Skeletal muscle tissue (tissue), 4 donors: ENCODE data around the gene CD1E. TPM values are rescaled to one million over a fixed set of nuclear protein-coding genes. Genes with fewer than 3 reads are reported as not detected.
"Not testable (repeated sequence)": the region's sequence is repeated elsewhere in the genome, so short reads cannot be mapped to it uniquely, and the experiment has no call there.

Experiments
- H3K27ac ChIP-seq: one replicate; pipeline ENCODE4 v1.7.0; 2013; ENCODE audit warnings: mild to moderate bottlenecking, low read depth, low read length, inconsistent platforms
- H3K27me3 ChIP-seq, 3 donors: one replicate each; pipeline ENCODE4 v1.7.0; 2013; ENCODE audit warnings: low read length in 3 of 3; ENCODE audit not compliant: control insufficient read depth in 3 of 3, insufficient read depth in 3 of 3
- H3K36me3 ChIP-seq, 3 donors: one replicate each; pipeline ENCODE4 v1.7.0; 2013; ENCODE audit warnings: low read length in 3 of 3; ENCODE audit not compliant: control insufficient read depth in 3 of 3, insufficient read depth in 3 of 3
- H3K4me1 ChIP-seq, 3 donors: one replicate each; pipeline ENCODE4 v1.7.0; 2013; ENCODE audit warnings: low read length in 3 of 3, mild to moderate bottlenecking in 3 of 3; ENCODE audit not compliant: control insufficient read depth in 3 of 3, insufficient read depth in 3 of 3
- H3K4me3 ChIP-seq, 3 donors: one replicate each; pipeline ENCODE4 v1.7.0; 2013; ENCODE audit warnings: low read length in 3 of 3
- H3K9ac ChIP-seq, 3 donors: one replicate each; pipeline ENCODE4 v1.7.0; 2013; ENCODE audit warnings: low read length in 3 of 3, mild to moderate bottlenecking in 3 of 3, moderate library complexity in 2 of 3, low read depth in 1 of 3
- H3K9me3 ChIP-seq, 3 donors: one replicate each; pipeline ENCODE4 v1.7.0; 2013; ENCODE audit warnings: low read length in 3 of 3; ENCODE audit not compliant: control insufficient read depth in 3 of 3
- total RNA-seq: library from RNA; depleted of rRNA; stranded (reverse); fragments of >200 nt; gene quantifications from one replicate; pipeline ENCODE4 v1.2.3, GENCODE V29; 2014
- donor health status: Osteomylitis.

The CD1E gene
- total RNA-seq, 1 donor from 2014 or later, result 0.52 TPM

DNA sequence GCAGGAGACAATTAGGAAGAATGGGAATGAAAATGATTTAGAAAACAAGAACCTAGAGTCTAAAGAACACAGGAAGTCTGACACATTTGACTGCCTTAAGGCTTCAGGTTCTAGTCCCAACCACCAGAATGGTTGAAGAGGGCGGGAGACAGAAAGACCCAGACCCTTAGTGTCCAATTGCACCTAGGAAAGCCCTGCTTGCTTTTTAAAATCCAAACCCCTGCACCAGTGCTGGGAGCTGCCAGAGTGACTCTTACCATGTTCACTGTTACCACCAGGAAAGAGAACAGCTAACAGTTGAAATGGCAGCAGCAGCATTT, 22.6 kb upstream of the CD1E start:
- Histone ChIP-seq H3K9me3 (no peaks in the 10 kb centered on the region), H3K4me1 (no peaks in the 10 kb centered on the region), H3K36me3 (no peaks in the 10 kb centered on the region), H3K4me3 (no peak overlapping the region), H3K27me3 (no peaks in the 10 kb centered on the region), H3K9ac (no peak overlapping the region), H3K27ac (no peak overlapping the region)

DNA sequence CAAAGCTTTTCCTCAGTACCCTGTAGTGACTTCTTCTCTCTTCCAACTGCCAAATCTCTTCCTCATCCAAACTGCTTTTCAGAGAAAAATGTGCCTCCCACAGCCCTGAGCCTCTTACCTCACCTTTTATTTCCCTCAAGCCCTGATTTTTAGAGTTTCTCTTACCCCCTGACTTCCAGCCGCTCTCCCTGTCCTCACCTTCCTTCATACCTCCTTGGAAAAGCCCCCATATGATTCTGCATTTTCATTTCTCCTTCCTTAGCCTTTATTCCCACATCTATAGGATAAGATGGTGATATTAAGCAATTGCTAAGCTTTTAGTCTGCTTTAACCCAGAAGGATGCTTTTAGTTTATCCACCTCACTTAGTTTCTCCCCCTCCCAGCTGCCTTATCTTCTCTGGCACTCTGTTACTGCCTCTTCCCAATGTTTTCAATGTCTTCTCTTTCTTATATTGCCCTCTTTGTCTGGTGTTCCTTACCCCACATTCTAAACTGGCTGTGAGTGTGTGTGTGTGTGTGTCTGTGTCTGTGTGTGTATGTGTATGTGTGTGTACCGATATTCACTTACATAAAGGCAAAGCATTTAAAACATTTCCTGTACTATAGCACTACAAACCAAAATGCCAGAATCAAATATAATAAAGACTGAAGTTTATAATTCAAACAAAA, 22.1 kb upstream of the CD1E start, which contains the start of gene CD1B:
CD1B (minus strand) TSS at position 51 of the 670 bp plus-strand sequence. CDS start 108 bp downstream, outside the sequence.
- Histone ChIP-seq H3K9me3 (no peaks in the 10 kb centered on the region), H3K9ac (no peak within 1 kb of the TSS), H3K27ac (no peak within 1 kb of the TSS), H3K4me3 (no peak within 1 kb of the TSS), H3K36me3 (no peaks in the 10 kb centered on the region), H3K27me3 (no peaks in the 10 kb centered on the region), H3K4me1 (no peaks in the 10 kb centered on the region)

DNA sequence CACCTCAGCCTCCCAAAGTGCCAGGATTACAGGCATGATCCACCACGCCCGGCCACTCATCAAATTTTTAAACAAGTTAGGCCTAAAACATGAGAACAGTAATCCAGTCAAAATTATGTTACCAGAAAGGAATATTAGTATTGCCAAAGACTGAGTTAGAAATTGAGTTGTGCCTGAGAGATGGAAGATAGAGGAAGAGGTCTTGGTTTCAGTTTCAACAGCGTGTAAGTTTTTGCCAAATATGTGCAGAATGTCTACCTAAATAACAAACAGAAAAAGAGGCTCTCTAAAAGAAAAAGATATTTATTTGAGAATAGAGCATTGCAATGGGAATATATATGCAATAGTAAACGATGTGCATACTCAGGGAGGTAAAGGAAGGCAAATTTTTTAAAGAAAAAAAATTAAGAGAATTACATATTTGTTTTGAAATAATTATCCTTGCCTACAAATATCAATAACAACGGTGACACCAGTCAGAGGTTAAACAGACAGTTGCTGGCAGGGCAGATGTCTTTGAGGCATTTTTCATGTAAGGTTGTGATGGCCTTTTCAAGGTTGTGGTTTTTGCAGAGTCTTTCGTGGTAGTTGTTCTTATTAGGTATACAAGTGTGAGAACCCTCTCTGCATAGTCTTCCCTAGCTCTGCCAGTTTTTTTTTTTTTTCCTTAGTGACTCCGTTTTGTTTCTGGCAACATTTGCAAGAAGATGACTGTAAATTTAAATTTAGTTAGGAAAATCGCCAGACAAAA, 20.1 kb upstream of the CD1E start:
- H3K9me3 ChIP-seq, result no peaks in the 10 kb centered on the region
- H3K27ac ChIP-seq, result no peak overlapping the region
- no peak overlapping the region for H3K4me3 ChIP-seq
- H3K9ac ChIP-seq, result no peak overlapping the region
- H3K27me3 ChIP-seq, result no peaks in the 10 kb centered on the region
- no peaks in the 10 kb centered on the region for H3K4me1 ChIP-seq
- H3K36me3 ChIP-seq, result no peaks in the 10 kb centered on the region

DNA sequence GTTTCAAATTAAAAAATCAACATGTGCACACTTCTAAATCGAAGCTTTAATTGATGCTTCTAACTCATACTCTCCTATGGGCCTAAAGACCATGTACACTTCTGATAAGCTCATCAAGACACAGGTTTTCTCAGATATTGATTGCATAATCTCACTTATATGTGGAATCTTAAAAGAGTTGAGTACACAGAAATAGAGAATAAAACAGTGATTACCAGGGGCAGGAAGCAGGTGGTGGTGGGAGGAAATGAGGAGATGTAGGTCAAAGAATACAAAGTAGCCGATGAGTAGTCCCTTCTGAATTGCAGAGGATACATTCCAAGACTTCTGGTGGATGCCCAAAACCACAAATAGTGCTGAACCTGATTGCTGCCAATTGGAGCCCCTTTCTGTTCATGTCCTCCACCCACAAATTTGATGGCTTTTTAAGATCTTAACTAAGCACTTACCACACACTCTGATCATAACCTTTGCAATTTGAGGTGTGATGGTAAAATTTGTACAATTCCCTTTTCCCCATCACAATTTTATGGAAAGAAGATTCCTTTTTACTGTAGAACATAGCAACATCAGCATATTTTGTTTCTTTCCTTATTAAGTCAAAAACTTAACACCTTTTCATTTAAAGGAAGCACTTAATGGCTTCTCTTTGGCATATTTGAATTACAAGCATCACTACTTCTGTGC, 19.0 kb upstream of the CD1E start:
- Histone ChIP-seq H3K27ac (no peak overlapping the region), H3K4me1 (no peaks in the 10 kb centered on the region), H3K36me3 (no peaks in the 10 kb centered on the region), H3K4me3 (no peak overlapping the region), H3K27me3 (no peaks in the 10 kb centered on the region), H3K9ac (no peak overlapping the region), H3K9me3 (no peaks in the 10 kb centered on the region)

DNA sequence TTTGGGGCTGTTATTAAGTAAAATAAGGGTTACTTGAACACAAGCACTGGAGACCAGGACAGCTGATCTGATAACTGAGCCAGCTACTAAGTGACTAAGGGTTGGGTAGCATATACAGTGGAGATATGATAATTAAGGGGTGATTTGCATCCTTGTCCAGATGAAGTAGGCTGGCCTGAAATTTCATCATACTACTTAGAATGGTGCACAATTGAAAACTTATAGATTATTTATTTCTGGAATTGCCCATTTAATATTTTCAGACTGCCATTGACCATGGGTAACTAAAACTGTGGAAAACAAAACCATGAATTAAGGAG, 18.5 kb upstream of the CD1E start:
- H3K4me1 ChIP-seq, result no peaks in the 10 kb centered on the region
- no peak overlapping the region for H3K9ac ChIP-seq
- H3K27ac ChIP-seq, result no peak overlapping the region
- H3K36me3 ChIP-seq, result no peaks in the 10 kb centered on the region
- H3K9me3 ChIP-seq, result no peaks in the 10 kb centered on the region
- H3K27me3 ChIP-seq, result no peaks in the 10 kb centered on the region
- no peak overlapping the region for H3K4me3 ChIP-seq

DNA sequence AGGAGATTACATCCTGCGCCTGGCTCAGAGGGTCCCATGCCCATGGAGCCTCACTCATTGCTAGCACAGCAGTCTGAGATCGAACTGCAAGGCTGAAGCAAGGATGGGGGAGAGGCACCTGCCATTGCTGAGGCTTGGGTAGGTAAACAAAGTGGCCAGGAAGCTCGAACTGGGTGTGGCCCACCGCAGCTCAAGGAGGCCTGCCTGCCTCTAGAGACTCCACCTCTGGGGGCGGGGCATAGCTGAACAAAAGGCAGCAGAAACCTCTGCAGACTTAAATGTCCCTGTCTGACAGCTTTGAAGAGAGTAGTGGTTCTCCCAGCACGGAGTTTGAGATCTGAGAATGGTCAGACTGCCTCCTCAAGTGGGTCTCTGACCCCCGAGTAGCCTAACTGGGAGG, 17.3 kb upstream of the CD1E start:
- H3K36me3 ChIP-seq, H3K9ac ChIP-seq, H3K27ac ChIP-seq, H3K4me3 ChIP-seq, H3K27me3 ChIP-seq, H3K4me1 ChIP-seq, H3K9me3 ChIP-seq: not testable (repeated sequence)

DNA sequence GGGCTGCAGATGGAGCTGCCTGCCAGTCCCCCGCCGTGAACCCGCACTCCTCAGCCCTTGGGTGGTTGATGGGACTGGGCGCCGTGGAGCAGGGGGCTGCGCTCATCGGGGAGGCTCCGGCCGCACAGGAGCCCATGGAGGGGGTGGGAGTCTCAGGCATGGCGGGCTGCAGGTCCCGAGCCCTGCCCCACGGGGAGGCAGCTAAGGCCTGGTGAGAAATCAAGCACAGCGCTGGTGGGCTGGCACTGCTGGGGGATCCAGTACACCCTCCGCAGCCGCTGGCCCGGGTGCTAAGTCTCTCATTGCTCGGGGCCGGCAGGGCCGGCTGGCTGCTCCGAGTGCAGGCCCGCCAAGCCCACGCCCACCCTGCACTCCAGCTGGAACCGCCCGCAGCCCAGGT, 4.7 kb upstream of the CD1E start:
- H3K9me3 ChIP-seq, H3K4me3 ChIP-seq, H3K36me3 ChIP-seq, H3K27me3 ChIP-seq, H3K9ac ChIP-seq, H3K4me1 ChIP-seq, H3K27ac ChIP-seq: not testable (repeated sequence)

DNA sequence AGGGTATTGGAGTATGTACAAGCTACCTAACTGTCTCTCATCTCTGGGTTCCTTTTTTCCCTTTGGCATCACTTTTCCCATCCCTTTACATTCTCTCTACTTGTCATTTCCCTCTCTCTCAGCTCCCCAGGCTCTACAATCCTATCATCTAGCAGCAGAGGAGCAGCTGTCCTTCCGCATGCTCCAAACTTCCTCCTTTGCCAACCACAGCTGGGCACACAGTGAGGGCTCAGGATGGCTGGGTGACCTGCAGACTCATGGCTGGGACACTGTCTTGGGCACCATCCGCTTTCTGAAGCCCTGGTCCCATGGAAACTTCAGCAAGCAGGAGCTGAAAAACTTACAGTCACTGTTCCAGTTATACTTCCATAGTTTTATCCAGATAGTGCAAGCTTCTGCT, 561 bp downstream of the CD1E start:
- H3K9me3 ChIP-seq, result no peaks in the 10 kb centered on the region
- no peak overlapping the region for H3K9ac ChIP-seq
- no peaks in the 10 kb centered on the region for H3K27me3 ChIP-seq
- H3K4me1 ChIP-seq, result no peaks in the 10 kb centered on the region
- H3K27ac ChIP-seq, result no peak overlapping the region
- no peaks in the 10 kb centered on the region for H3K36me3 ChIP-seq
- H3K4me3 ChIP-seq, result no peak overlapping the region

DNA sequence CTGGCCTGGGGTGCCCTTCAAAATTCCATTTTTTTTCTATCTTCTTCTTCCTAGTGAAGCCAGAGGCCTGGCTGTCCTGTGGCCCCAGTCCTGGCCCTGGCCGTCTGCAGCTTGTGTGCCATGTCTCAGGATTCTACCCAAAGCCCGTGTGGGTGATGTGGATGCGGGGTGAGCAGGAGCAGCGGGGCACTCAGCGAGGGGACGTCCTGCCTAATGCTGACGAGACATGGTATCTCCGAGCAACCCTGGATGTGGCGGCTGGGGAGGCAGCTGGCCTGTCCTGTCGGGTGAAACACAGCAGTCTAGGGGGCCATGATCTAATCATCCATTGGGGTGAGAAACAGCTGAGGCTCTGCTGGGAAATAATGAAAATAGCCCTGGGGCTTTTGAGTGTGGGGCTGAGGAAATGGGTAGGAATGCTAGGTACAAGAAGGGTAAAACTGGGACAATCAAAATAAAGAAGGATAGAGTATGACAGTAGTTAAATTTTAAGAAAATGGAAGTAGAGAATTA, 2.1 kb downstream of the CD1E start:
- H3K36me3 ChIP-seq, result no peaks in the 10 kb centered on the region
- H3K9me3 ChIP-seq, result no peaks in the 10 kb centered on the region
- H3K27me3 ChIP-seq, result no peaks in the 10 kb centered on the region
- no peak overlapping the region for H3K9ac ChIP-seq
- H3K4me3 ChIP-seq, result no peak overlapping the region
- H3K4me1 ChIP-seq, result no peaks in the 10 kb centered on the region
- H3K27ac ChIP-seq, result no peak overlapping the region

DNA sequence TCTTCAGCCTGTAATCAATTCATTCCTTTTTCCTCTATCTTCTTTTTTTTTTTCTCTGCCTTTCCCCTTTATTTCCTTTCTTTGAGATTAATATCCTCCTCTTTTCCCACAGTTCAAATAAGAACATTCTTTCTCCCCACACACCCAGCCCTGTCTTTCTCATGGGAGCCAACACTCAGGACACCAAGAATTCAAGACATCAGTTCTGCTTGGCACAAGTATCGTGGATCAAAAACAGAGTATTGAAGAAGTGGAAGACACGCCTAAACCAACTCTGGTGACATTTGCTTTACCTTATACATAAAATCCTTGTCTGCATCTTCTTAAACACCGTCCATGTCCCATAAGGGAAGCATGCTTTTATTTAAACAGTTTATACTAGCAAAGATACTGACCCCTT, 2.9 kb downstream of the CD1E start:
- Histone ChIP-seq H3K36me3 (no peaks in the 10 kb centered on the region), H3K27ac (no peak overlapping the region), H3K4me3 (no peak overlapping the region), H3K27me3 (no peaks in the 10 kb centered on the region), H3K4me1 (no peaks in the 10 kb centered on the region), H3K9ac (no peak overlapping the region), H3K9me3 (no peaks in the 10 kb centered on the region)
